GM19035 (cell line): ENCODE data around the gene TMUB1.

ENCODE experiments used
- ATAC-seq: cut with Tn5 transposase; IDR thresholded peaks from one replicate; pipeline ENCODE4 v1.9.1; 2021; ENCODE audit not compliant: unreplicated experiment

The TMUB1 gene

DNA sequence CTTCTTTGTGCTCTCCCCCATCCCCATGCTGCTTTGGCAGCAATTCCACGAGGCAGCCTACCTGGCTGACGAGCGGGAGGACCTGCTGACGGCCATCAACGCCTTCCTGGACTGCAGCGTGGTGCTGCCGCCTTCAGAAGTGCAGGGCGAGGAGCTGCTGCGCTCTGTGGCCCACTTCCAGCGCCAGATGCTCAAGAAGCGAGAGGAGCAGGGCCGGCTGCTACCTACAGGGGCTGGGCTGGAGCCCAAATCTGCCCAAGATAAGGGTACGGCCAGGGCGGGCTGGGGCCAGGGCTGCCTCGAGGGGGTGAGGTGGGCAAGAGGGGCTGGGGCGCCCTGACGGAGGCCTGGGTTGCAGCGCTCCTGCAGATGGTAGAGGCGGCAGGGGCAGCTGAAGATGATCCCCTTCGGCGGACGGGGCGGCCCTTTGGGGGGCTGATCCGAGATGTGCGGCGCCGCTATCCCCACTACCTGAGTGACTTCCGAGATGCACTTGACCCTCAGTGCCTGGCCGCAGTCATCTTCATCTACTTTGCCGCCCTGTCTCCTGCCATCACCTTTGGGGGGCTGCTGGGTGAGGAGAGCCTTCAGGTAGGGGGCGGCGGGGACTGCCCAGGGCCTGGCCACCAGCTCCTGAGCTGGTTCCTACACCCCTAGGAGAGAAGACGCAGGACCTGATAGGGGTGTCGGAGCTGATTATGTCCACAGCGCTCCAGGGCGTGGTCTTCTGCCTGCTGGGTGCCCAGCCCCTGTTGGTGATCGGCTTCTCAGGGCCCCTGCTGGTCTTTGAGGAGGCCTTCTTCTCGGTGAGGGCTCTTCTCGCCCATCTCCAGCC is 12.0 kb downstream of the TMUB1 start:
- no peak for ATAC-seq

DNA sequence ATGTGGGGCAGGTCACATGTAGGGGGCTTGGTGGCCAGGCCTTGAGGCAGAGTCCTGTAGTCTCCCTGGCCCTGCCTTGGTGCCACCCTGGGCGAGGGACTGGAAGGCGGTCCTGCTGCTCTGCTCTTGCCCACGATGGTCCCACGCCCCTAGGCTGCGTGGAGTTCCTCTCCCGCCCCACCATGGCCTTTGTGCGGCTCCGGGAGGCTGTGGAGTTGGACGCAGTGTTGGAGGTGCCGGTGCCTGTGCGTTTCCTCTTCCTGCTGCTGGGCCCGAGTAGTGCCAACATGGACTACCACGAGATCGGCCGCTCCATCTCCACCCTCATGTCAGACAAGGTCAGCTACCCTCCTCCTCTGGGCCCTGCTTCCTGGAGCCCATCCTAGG is 12.7 kb downstream of the TMUB1 start:
- ATAC-seq = no peak

DNA sequence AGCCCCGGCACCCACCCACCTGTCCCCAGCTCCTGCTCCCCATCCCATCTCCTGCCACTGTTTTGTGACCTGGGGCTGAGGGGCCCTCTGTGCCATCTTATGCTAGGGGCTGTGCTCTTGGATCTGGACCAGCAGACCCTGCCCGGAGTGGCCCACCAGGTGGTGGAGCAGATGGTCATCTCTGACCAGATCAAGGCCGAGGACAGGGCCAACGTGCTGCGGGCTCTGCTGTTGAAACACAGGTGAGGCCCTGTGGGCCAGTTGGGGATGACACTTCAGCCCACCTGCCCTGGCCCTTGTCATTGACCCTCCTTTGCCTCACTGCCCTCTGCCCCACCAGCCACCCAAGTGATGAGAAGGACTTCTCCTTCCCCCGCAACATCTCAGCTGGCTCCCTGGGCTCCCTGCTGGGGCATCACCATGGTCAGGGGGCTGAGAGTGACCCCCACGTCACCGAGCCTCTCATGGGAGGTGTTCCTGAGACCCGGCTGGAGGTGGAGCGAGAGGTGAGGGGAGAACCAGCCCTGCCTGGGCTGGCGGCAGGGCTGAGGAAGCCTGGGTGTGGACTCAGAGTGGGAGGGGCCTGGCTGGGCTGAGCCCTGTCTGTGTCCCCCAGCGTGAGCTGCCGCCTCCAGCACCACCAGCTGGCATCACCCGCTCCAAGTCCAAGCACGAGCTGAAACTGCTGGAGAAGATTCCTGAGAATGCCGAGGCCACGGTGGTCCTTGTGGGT is 13.3 kb downstream of the TMUB1 start:
- ATAC-seq = no peak

DNA sequence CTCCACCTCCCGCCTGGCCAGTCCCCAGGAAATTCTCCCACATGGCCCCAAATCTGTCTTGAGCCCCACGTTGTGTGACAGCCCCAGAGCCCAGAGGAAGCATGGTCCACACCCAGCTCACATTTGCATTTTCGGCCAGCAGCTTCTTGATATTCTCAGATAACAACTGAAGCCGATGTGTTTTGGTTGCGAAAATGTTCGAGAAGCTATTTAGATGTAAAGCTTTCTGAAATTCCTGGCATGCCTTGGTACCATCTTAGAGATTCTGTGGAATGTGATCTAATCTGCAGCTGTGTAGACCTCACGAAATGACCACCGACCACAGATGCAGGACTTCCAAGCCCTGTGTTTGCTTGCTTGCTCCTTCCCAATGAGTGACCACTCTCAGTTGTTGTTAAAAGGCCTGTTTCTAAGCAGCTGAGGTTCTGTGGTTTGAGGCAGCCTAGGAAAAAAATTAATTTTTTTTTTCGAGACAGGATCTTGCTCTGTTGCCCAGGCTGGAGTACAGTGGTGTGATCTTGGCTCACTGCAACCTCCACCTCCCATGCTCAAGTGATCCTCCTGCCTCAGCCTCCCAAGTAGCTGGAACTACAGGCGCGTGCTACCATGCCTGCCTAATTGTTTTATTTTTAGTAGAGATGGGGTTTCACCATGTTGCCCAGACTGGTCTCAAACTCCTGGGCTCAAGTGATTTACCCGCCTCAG is 15.1 kb downstream of the TMUB1 start:
- ATAC-seq = no peak

DNA sequence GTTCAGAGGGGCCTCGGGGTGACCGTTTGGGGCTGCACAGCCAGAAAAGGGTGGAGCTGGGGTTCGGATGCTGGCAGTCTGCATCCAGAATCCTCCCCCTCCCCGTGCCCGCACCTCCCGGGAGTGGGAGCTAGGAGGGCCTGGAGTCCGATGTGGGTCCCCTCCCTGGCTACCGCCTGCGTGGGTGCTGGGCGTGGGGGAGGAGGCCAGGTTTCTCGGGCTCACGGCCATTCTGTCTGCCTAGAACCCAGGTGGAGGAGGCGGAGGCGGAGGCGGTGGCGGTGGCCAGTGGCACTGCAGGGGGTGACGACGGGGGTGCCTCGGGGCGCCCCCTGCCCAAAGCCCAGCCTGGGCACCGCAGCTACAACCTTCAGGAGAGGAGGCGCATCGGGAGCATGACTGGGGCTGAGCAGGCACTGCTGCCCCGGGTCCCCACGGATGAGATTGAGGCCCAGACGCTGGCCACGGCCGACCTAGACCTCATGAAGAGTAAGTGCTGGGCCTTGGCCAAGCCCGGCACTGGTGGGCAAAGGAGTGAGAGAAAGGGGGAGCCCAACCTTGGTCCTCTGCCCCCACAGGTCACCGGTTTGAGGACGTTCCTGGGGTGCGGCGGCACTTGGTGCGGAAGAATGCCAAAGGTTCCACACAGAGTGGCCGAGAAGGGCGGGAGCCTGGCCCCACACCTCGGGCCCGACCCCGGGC is 16.9 kb downstream of the TMUB1 start:
- ATAC-seq = no peak

DNA sequence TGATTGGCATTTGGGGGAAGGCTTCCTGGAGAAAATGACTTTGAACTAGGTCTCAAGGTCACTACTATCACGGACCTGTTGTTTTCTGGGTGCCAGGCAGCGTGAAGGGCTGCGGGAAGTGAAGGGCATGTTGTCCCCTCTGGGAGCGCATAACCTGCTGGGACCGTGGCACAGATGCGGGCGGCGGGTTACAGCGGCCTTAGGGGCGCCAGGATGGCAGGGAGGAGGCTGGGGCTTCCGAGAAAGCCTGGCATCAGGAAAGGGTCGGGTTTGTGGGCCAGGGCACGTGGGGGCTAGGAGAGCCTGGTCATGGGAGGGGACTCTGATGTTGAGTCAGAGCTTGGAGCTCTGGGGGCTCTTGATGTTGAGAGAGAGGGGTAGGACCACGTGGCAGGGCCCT is 17.8 kb downstream of the TMUB1 start:
- no peak for ATAC-seq

DNA sequence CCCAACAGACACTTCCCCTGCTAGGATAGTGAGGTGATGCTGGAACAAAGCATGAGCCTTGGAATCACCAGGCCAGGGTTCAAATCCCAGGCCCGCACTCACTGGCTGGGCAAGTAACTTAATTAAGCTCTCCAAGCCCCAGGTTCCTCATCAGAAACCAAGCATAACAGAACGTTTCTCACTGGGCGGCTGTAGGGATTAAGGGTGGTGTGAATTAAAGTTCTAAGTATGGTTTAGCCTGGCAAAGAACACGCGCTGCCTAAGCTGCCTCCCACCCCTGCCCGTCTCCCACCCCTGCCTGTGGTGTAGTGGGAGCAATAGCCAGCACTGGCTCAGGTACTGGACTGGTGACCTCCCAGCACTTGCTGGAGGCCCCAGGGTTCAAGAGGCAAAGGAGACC is 18.3 kb downstream of the TMUB1 start:
- no peak for ATAC-seq

DNA sequence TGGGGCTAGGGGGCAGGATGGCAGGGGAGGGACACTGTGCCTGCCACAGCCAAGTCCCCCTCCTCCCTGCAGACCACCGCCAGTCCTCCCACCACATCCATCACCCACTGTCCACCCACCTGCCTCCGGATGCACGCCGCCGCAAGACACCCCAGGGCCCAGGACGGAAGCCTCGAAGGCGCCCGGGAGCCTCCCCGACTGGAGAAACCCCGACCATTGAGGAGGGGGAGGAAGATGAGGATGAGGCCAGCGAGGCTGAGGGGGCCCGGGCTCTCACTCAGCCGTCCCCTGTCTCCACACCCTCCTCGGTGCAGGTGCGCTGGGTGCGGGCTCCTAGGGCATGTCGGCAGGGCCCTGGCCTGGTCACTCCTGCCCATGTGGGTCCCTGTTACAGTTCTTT is 18.8 kb downstream of the TMUB1 start:
- ATAC-seq = no peak

DNA sequence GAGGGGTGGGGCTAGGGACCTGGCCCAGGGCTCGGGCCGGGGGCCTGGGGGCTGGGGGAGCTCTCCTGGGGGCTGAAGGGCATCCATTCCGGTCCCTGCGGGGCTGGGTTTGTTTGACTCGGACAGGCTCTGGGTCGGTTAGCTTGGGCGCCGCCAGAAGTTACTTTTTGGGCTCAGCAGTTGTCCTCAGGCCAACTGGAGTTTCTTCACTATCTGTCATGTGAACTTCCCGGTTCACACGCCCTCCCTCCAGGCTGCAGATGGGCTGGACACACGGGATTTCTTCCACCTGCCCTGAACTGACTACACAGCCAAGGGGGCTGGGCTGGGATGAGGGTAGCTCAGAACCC is 20.1 kb downstream of the TMUB1 start:
- no peak for ATAC-seq

DNA sequence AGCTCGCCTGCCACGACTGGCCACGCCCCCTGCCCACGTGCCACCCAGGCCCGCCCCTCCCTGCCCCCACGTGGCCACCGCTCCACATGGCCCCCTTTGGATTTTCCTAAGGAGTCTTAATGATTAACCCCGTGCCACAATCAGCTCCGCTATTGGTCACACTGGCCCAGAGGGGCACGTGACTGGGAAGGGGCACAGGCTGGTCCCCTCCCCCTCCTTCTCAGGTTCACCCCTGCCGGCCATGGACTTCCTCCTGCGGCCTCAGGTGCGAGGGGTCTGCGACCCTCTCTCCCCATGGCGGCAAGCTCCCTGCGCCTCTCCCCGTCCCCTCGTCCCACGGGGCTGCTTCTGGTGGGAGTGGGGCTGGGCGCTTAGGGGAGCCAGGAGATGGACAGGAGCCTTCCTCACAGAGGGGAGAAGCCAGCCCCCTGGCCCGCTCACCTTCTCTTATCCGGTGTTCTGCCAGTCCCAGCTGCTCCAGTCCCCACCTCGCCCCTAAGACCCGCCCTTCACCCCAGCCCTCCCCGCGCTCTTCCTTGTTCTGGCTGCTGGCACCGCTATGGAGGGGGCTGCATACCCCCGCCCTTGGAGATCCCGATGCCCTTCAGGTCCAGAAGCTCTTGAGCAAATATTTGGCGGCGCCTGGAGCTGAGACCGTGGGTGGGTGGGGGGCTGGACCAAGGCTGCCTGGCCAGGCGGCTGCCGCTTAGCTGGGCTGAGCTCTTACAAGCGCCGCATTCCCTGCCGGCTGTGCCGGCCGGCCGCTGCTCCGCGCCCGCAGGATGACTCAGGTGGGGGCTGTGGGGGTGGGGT is 20.7 kb downstream of the TMUB1 start:
- no peak for ATAC-seq

DNA sequence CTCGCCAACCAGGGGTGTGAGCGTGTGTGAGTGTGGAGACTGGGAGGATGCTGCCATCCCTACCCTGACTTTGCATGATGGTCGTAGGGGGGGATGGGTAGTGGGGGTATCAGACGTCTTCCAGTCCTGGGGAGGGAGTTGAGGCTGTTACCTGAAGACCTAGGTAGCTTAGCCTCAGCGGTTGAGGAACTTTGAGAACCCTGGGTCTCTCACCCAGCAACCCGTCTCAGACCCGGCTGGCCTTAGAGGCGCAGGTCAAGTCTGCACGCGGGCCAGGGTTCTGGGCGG is 21.2 kb downstream of the TMUB1 start:
- no peak for ATAC-seq

DNA sequence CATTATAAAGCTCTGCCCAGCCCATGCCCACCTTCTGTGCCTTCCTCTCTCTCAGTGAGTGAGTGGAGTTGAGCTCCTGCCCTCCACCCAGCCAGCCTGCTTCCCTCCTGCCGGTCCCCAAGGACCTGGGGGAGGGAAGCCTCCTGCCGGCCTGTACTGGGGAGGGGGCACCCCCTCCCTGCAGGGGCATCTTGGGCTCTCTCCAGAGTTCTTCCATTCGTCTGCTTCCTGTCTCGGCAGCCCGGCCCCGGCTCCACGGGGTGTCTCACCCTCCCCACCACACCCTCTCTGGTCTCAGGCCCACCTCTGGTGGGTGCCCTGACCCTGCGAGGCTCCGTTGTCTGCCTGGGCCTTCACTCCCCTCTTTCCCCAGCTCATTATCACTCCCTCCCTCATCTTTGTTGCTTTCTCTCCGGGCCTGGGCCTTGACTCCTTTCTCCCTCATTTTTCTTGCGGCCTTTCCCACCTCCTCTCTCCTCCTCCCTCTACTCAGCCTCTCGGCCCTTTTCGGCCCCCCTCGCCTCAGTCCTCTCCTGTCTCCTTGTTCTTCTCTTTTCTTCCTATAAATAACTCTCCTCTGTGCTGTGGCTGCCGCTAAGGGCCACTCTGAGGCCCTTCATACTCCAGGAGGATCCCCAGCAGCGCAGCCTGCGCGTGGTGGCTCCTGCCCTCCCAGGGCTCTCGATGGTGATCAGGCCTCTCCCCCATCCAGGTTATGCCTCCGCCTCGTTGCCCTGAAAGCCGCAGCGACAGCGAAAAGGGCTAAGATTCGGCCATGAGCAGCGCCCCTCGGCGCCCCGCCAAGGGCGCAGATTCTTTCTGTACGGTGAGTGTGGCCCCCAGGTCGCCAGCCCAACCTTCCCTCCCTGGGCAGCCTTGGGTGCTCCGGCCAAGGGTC is 21.8 kb downstream of the TMUB1 start:
- ATAC-seq = no peak

DNA sequence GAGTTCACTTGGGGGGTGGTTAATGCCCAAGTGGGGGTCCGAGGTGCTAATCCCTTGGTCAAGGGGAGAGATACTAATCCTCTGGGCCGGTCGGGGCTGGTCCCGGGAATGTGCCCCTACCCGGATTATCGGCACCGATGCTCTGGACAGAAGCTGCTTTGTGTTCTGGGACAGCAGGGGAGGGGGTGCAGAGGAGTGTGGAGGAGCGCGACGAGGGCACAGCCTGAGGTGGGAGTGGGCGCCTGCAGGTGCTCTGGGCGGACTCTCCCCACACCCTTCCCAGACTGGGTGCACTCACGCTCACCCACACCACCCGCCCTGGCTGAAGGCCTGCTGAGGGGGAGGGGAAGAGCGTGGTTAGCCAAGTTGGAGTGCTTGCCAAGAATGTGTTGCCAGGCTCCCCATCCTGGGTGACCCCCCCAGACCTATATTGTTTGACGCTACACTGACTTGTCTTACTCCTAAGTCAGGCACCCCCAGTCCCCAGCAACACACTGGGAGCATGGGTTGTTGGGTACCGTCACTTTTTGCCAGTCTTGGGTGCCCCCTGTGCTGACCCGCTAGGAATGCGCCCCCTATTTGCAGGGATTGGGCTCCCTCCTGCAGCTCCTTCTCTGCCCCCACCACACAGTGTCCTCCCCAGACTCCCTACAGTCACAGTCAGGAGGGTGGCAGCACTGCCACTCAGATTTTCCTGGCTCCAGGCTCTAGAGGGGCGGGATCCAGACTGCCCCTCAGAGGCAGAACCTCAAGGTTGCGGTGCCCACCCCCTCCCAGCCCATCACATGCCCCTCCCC is 22.7 kb downstream of the TMUB1 start:
- ATAC-seq = no peak

DNA sequence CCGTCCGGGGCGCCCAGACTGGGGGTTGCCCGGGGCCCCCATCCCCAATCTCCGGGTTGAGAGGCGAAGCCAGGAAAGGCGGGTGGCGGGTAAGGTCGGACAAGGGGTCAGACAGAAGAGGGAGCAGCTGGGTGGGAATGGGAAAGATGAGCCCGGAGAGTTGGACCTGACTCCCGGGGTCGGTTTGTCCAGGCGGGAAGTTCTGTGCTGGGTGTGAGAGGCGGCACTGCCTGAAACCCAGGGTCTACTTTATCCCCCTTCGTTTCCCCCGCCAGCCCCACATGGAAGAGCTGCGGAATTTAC is 23.2 kb downstream of the TMUB1 start:
- ATAC-seq = no peak

DNA sequence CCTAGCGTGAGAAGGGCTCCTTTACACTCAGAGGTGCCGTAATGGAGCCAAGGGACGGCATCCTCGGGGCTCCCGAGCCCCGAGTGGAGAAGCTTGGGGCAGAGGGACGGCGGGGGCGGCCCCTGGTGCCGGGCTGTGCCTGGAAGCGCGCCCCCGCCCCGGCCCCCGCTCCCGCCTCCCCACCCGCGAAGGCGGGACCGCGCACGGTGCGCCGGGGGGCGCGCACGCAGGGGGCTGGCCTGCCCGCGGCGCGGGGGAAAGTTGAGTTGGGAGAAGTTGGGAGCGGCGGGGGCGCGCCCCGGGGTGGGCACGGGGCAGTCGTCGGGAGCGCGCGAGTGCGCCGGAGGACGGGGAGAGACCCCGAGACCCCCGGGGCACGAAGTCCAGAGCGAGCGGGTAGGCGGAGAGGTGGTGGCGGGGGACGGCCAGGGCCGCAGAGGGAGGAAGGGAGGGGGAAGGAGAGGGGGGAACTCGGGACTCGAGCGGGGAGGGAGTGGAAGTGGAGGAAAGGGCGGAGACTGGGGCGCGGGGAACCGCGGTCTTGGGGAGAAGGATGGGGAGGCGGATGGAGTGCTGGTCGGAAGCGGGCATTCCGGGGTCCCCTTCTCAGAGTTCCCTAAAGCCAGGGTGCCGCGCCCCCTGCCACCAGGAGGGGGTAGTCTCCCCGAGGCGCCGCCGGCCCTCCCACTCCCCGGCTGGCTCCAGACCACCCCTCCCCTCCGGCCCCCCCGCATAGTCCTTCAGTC is 23.8 kb downstream of the TMUB1 start, which contains the start of gene SLC4A2:
Gene SLC4A2 (plus strand): TSS at position 223 of the 746 bp plus-strand sequence. CDS start 2,399 bp downstream, outside the sequence.
- ATAC-seq = peak; percentile 32

DNA sequence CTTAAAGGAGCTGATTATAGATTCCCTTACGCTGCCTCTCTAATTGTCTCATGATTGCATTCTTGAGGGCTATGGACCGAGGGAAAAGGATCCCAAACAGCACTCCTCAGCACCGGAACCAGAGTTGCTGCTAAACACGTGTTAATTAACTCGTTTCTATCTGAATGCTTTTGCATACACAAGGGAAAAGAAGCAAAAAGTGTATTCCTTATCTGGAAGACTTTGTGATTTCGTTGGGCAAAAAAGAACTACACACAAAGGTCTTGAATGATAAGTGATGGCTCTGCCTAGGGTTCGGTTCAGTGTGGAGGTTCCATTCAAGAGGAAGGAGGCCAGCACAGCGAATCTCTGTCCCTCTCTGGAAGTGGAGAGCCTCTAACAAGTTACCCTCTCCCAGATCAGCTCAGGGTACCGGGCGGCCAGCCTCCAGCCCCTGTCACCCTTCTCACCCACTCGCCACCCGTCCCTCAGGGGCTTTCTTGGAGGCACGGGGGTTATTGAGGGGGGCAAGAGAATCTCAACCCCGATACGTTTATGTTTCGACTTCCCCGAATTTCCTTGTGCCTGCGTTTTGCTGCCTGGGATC is 24.4 kb downstream of the TMUB1 start:
- ATAC-seq = no peak

DNA sequence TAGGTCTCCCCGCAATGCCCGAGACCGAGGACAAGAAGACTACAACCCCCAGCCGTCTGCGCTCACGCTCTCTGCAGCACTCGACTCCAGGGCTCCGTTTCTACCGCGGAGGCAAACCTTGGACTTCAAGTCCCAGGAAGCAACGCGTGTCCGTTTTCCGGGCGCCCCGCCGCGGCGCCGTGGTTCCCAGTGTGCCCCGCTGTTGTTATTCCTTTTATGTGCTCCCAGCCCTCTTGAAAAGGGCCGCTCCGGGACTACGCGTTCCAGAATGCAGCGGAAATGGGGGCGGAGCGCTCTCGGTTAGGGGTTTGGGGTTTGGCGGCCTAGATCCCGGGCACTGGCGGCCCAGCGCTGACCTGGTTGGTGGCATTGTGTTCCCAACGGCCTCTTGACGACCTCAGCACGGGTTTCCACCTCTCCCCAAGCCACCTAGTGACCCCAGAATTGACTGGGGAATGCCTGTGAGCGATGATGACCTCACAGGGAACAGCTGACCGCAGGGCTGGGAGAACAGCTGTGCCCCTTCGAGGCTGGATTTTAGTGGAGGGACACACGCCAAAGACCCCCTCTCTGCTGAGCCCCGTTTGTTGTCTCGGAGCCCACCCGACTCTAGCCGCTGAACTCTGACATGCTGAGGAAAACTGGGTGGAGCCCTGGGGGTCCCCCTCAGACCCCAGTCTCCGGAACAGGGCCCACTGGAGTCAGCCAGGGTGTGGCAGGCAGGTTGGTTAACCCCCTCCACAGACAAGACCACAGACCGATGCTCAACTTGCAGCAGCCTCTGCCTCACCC is 25.1 kb downstream of the TMUB1 start:
- peak; percentile 90 for ATAC-seq
